Measurements from ENCODE around the gene KNDC1.

DNA sequence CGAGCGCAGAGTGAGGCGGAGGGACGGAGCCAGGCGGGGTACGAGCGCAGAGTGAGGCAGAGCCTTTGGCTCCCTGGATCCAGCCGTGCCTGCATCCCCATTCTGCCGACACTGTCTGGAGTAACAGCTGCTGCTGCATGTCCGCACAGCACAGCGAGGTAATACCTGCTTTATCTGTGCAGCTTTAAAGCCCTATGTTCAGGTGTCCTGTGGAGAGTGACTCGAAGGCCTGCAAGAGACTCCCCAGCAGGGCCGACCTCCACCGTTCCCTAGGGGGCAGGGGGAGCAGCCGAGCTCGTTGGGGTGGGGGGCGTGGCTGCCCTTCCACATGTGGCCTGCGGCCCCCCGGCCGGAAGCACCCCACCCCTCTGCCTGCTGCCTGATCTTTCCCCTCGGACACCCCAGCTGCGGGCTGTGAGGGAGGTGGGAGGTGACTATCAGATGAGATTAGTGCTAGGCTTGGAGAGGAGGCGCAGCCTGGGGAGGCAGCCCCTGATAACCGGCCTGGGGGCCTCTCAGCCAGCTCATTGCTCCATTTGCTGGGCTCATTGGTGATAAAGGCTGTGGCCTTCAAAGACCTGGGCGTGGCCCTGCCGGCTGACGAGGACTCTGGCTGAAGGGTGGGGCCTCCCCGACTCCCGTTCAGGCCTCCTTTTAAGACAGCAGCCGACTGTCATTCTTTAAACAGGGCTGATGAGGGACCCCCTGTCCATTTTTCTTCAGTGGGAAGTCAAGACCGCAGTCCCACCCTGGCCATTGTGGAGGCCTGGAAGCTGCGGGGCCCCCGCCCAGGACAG, 85.6 kb downstream of the KNDC1 start:
- no peak for TF ChIP-seq POLR2A (IDR thresholded peaks at IDR 0.05; ENCODE audit: low read depth, low read length)
- TF ChIP-seq, protein P1, sequence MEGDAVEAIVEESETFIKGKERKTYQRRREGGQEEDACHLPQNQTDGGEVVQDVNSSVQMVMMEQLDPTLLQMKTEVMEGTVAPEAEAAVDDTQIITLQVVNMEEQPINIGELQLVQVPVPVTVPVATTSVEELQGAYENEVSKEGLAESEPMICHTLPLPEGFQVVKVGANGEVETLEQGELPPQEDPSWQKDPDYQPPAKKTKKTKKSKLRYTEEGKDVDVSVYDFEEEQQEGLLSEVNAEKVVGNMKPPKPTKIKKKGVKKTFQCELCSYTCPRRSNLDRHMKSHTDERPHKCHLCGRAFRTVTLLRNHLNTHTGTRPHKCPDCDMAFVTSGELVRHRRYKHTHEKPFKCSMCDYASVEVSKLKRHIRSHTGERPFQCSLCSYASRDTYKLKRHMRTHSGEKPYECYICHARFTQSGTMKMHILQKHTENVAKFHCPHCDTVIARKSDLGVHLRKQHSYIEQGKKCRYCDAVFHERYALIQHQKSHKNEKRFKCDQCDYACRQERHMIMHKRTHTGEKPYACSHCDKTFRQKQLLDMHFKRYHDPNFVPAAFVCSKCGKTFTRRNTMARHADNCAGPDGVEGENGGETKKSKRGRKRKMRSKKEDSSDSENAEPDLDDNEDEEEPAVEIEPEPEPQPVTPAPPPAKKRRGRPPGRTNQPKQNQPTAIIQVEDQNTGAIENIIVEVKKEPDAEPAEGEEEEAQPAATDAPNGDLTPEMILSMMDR (conservative IDR thresholded peaks at IDR 0.05; ENCODE audit: low read depth, low read length) = no peak
- no peak for TF ChIP-seq ELK1 (IDR thresholded peaks at IDR 0.05; ENCODE audit: borderline replicate concordance, low read depth, low read length)
- TF ChIP-seq BHLHE40 (IDR thresholded peaks at IDR 0.05; ENCODE audit: low read depth, low read length) = no peak
- TF ChIP-seq RAD21 (IDR thresholded peaks at IDR 0.05; ENCODE audit: low read length) = no peak
- TF ChIP-seq SMC3 (IDR thresholded peaks at IDR 0.05; ENCODE audit: low read depth, low read length) = no peak
